ENCODE results near the gene GRID1.

The GRID1 gene

GRCh38 chr10:86225103-86225782 lies 141.4 kb downstream of the GRID1 start:
- DNase-seq = no peak

- DNase-seq = no peak
Observed at GRCh38 chr10:86224354-86225102, 142.1 kb downstream of the GRID1 start.

DNA sequence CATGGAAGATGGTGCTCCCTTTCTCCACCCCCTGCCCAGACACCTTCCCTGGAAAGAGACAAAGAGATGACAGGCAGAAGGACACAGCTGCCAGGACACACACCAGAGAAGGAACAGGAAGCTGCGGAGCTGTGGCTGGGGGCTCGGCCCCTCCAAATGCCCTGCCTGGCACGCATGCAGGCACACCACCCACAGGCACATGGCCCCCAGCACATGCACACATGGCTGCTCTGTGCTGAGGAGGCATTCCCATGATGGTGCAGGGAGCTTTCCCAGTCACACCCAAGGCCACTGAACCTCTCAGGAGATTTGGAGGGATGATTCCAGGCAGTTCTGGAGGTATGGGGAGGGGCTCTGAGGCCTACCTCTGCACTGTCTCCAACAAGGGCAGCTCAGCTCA lies 143.3 kb downstream of the GRID1 start:
- DNase-seq = no peak

GRCh38 chr10:86222687-86223086 lies 143.9 kb downstream of the GRID1 start:
- no peak for DNase-seq

- DNase-seq = no peak
Observed at GRCh38 chr10:86222336-86222650, 144.3 kb downstream of the GRID1 start.

- no peak for DNase-seq
Observed at GRCh38 chr10:86221442-86222335, 144.9 kb downstream of the GRID1 start.

GRCh38 chr10:86220626-86221025 lies 146.0 kb downstream of the GRID1 start:
- no peak for DNase-seq

DNA sequence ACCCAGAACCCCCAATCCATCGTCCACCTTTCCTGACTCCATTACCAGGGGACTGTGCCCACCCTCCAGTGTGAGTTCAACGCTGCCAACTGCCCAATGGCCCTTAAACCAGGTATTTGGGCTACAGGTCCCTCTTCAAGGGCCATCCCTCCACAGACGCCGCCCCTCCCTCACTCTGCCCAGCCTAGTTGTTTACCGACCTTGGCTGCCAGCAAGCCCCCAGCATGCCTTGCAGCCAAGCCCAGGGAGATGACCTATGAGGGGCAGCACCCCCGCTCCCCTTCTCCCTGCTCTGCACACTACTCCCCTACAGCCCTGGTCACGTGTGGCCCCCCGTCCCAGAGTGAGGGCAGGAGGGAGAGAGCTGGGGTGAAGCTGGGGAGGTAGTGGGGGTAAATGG lies 147.3 kb downstream of the GRID1 start:
- DNase-seq = no peak

DNA sequence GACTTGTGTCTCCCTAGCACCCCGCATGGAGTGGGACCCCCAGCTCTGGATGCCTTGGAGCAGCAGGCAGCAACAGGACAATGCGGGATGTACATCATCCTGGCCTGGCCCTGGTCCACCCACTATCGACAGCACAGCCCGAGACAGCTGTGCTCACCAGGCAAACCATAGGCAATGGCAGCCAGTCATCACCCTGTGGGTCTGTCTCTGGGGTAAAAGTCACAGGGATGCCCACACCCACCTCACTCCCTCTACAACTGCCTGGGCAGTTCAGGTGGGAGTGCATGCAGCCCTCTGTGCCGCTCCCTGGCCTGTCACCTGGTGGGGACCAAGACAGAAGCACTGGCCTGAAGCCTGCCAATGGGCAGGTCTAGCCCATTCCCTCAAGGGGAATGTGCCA lies 147.8 kb downstream of the GRID1 start:
- no peak for DNase-seq

- no peak for DNase-seq
Observed at GRCh38 chr10:86218160-86218559, 148.4 kb downstream of the GRID1 start.

GRCh38 chr10:86217371-86218080 lies 149.1 kb downstream of the GRID1 start:
- DNase-seq = no peak

DNA sequence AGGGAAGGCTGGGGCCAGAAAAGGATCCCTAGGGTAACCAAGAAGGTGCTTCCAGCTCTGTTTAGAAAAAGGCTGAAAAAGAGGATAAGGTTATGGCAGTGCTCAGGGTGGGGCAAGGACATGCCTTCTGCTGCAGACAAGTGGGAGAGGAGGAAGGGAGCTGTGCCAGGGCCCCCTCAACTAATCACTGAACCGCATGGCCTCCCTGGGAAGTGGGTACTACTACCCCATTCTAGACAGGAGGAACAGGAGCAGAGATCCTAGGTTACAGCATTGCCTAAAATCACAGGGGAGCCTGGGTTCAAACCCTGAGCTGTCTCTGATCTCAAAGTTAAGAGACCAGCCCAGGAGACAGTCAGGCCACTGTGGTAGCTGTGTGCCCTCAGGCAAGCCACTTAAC lies 149.7 kb downstream of the GRID1 start:
- DNase-seq = no peak

- DNase-seq = no peak
Observed at GRCh38 chr10:86215712-86216111, 150.9 kb downstream of the GRID1 start.

DNA sequence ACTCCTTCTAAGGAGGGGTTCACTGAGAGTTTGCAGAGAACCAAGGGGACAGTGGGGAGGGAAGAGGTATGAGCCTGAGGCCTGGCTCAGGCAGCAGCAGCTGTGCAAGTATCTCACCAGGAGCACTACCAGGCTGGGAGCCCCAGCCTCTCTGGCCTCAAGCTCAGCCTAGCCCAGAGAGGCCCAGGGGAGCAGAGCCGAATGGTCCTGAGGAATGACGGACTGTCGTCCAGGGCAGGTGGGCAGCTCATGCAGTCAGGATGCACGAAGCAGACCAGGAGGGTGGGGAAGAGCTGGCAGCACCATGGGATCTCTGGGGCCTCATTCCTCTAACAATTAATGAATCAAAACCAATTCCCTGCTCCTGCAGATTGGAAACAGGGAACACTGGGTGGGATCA lies 151.5 kb downstream of the GRID1 start:
- DNase-seq = no peak

- no peak for DNase-seq
Observed at GRCh38 chr10:86213148-86213547, 153.4 kb downstream of the GRID1 start.

- DNase-seq = no peak
Observed at GRCh38 chr10:86212391-86212700, 154.2 kb downstream of the GRID1 start.

- DNase-seq = no peak
Observed at GRCh38 chr10:86211691-86212390, 154.8 kb downstream of the GRID1 start.

- no peak for DNase-seq
Observed at GRCh38 chr10:86210416-86210815, 156.2 kb downstream of the GRID1 start.

DNA sequence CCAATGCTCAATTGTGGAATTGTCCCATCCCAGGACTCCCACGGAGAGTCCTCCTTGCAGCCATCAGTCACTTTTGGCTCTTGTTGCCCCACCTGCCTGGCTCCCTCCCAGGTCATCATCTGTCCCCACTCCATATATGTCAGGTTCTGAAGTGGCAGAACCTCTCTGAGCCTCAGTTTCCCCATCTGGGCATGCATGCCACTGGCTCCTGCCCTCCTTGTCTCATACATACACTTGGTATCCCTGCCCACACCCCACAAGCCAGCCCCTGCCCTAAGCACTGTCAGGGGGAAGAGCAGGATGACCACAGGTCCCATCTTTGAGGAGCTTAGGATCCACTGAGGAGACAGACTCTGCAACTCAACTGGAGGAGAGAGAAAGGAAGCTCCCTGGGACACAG lies 156.9 kb downstream of the GRID1 start:
- DNase-seq = no peak

DNA sequence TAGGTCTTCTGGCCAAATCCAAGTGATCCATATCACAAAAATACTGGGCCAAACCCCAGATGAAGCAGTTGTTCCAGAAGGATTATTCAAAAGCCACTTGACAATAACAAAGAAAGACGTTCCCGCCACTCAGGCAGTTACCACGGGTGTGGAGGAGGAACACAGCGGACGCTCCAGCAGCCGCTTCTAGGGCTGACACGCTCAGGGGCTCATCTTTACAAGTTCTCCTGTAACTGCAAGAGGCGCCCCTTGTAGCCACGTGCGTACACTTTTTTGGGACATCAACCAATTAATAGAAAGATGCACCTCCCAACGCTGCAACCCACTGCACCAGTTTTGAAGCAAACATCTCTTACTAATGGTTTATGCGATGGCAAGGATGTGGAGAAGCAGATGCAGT lies 159.4 kb downstream of the GRID1 start:
- no peak for DNase-seq

- no peak for DNase-seq
Observed at GRCh38 chr10:86206240-86206579, 160.4 kb downstream of the GRID1 start.

DNA sequence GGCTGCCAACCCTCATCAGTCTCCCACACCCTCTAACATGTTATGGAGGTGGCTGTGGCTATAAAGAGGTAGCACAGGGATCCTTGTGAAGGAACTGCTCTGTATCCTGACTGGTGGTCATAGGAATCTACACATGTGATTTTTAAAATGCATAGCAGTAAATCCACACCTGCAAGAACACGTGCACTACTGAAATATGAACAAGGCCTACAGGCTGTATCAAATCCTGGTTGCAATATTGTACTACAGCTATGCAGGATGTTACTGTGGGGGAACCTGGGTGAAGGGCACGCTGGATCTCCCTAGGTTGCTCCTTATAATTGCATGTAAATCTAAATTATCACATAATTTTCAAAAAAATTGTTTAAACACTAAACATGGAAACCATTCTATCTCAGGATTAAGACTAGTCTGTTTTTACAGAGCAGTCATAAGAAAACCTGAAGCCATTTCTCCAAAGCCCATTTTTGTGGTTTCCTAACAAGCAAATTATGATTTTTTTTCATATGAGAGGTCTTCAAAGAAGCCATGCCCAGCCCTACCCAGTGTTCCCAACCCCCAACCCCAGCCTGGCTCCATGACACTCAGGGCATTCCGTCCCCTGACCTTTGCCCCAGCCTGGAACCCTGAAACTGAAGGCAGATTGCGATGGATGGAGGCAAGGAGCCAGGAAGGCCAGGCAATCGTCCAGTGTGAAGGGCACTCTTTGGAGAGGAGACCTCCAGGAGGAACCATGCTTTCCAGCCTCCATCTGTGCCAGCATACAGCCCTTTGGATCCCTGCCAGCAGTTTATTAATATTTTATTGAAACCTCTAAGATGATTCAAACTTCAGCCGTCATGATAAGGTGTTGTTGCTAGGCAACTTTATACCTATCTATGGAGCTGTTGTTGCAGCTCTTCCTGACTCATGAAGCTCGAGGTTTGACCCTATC lies 161.0 kb downstream of the GRID1 start:
- DNase-seq = no peak

Data from retina (tissue), 1 donor.